B cell (primary cell): ENCODE results near the gene BMPER. TPM values are rescaled to one million over a fixed set of nuclear protein-coding genes. Genes with fewer than 3 reads are reported as not detected.

Experiments
- ATAC-seq: fragments of 200-7000 bp; cut with Tn5 transposase; one replicate; pipeline ENCODE4 v1.10.0; 2021; ENCODE audit warnings: low read depth, mild to moderate bottlenecking, moderate number of reproducible peaks, moderate library complexity
- CTCF ChIA-PET: fragments of 350-600 bp; sonication (Branson Sonifier 250); formaldehyde crosslinking; loops from one replicate; lab custom pipeline; 2021; ENCODE audit warnings: antibody characterized with exemption, inconsistent platforms; lab: Charles Lee
- POLR2A ChIA-PET: fragments of 350-600 bp; sonication (Branson Sonifier 250); formaldehyde crosslinking; loops from one replicate; lab custom pipeline; 2021; ENCODE audit warnings: antibody characterized with exemption; lab: Charles Lee
- DNase-seq: peaks from one replicate; pipeline ENCODE4 v3.0.0; 2013
- H2AFZ ChIP-seq: 2 replicates; pipeline ENCODE4 v1.6.1; 2012; ENCODE audit warnings: mild to moderate bottlenecking, low read depth, low read length; ENCODE audit not compliant: insufficient read depth, poor library complexity, severe bottlenecking
- H3K27ac ChIP-seq, 2 donors: 1 replicate in 1 of 2; 2 replicates in 1 of 2; pipeline ENCODE4 v1.5.1; 2012 to 2013; ENCODE audit warnings: low read length in 2 of 2, mild to moderate bottlenecking in 2 of 2, moderate library complexity in 1 of 2
- H3K27me3 ChIP-seq, 4 experiments: fragments of 200-600 bp in 1 of 4; sonication (generic) in 1 of 4; replicated peaks in 1 of 4; 1 replicate in 2 of 4; 2 replicates in 2 of 4; pipeline versions ENCODE4 v1.6.1 to v1.7.0; 2013 to 2016; ENCODE audit warnings: low read length in 3 of 4, mild to moderate bottlenecking in 2 of 4, mixed read lengths in 1 of 4, moderate library complexity in 1 of 4; ENCODE audit not compliant: insufficient read depth in 4 of 4, control insufficient read depth in 3 of 4; ENCODE audit errors: control extremely low read depth in 1 of 4
- H3K36me3 ChIP-seq, 2 experiments: replicated peaks in 1 of 2; 1 replicate in 1 of 2; 2 replicates in 1 of 2; pipeline versions ENCODE4 v1.6.1 to v1.7.1; 2013; ENCODE audit warnings: low read length in 1 of 2; ENCODE audit not compliant: insufficient read depth in 2 of 2, control insufficient read depth in 1 of 2; ENCODE audit errors: control extremely low read depth in 1 of 2, extremely low read depth in 1 of 2
- H3K4me1 ChIP-seq, 2 donors: fragments of 200-600 bp in 1 of 2; sonication (generic) in 1 of 2; 1 replicate in 1 of 2; 2 replicates in 1 of 2; pipeline versions ENCODE4 v1.5.1 to v1.6.1; 2013 to 2017; ENCODE audit warnings: low read length in 2 of 2; ENCODE audit not compliant: control insufficient read depth in 2 of 2, insufficient read depth in 2 of 2
- H3K4me2 ChIP-seq: replicated peaks from 2 replicates; pipeline ENCODE3; 2012; ENCODE audit warnings: mild to moderate bottlenecking, low read depth, low read length; ENCODE audit not compliant: poor library complexity, severe bottlenecking
- H3K4me3 ChIP-seq, 5 experiments: fragments of 200-600 bp in 1 of 5; sonication (generic) in 1 of 5; 1 replicate in 3 of 5; 2 replicates in 2 of 5; pipeline versions ENCODE4 v1.5.1 to v1.7.0; 2011 to 2016; ENCODE audit warnings: low read length in 4 of 5, mild to moderate bottlenecking in 4 of 5, low read depth in 2 of 5, control low read depth in 1 of 5, moderate library complexity in 1 of 5; ENCODE audit not compliant: insufficient read depth in 1 of 5; ENCODE audit errors: control extremely low read depth in 1 of 5, extremely low read depth in 1 of 5
- H3K79me2 ChIP-seq: fragments of 200-600 bp; sonication (generic); one replicate; pipeline ENCODE4 v1.6.0; 2016; ENCODE audit warnings: low read length; ENCODE audit not compliant: control insufficient read depth, insufficient read depth
- H3K9ac ChIP-seq: fragments of 200-600 bp; sonication (generic); 2 replicates; pipeline ENCODE4 v1.6.1; 2017; ENCODE audit warnings: mild to moderate bottlenecking, low read length, moderate library complexity
- H3K9me3 ChIP-seq, 3 donors: one replicate each; pipeline versions ENCODE4 v1.6.1 to v1.7.1; 2013; ENCODE audit warnings: low read length in 2 of 3; ENCODE audit not compliant: control insufficient read depth in 2 of 3, insufficient read depth in 1 of 3; ENCODE audit errors: control extremely low read depth in 1 of 3
- H4K20me1 ChIP-seq: 2 replicates; pipeline ENCODE4 v1.6.0; 2012; ENCODE audit warnings: mild to moderate bottlenecking, low read length; ENCODE audit not compliant: insufficient read depth, control insufficient read depth, poor library complexity, severe bottlenecking
- H3K27ac Mint-ChIP-seq: one replicate; pipeline ENCODE4 v1.8.0; 2021; ENCODE audit warnings: mixed read lengths
- H3K27me3 Mint-ChIP-seq: one replicate; pipeline ENCODE4 v1.8.0; 2021; ENCODE audit warnings: mixed read lengths
- H3K4me1 Mint-ChIP-seq: one replicate; pipeline ENCODE4 v1.8.0; 2021; ENCODE audit warnings: mixed read lengths
- H3K4me3 Mint-ChIP-seq: one replicate; pipeline ENCODE4 v1.8.0; 2021; ENCODE audit warnings: mixed read lengths
- H3K9me3 Mint-ChIP-seq: one replicate; pipeline ENCODE4 v1.8.0; 2022; ENCODE audit warnings: mixed read lengths; ENCODE audit not compliant: insufficient read depth
- EZH2 ChIP-seq: IDR thresholded peaks from 2 replicates; pipeline ENCODE4 v1.6.1; 2012; ENCODE audit warnings: borderline replicate concordance, low read depth, mild to moderate bottlenecking, moderate library complexity, low read length; ENCODE audit not compliant: insufficient read depth, poor library complexity, severe bottlenecking
- WGBS: methylation state at CpG from one replicate; pipeline ENCODE4 v1.1.5; 2013; ENCODE audit warnings: missing lambda C conversion rate; ENCODE audit not compliant: insufficient coverage; 5-methylcytosine and 5-hydroxymethylcytosine counted together
- intact Hi-C: fragments of 100-400 bp; cut with micrococcal nuclease; formaldehyde crosslinking; loops from one replicate; pipeline ENCODE4 v1.10.0; 2022
- polyA plus RNA-seq: library from polyadenylated mRNA; depleted of rRNA; stranded (reverse); fragments of >200 nt; gene quantifications from 2 replicates; pipeline ENCODE4 v1.2.3, GENCODE V29; 2012
- total RNA-seq, 2 donors: library from RNA; stranded (reverse); fragments of 120-200 nt in 1 of 2; gene quantifications; 1 replicate in 1 of 2; 2 replicates in 1 of 2; pipeline versions ENCODE4 v1.2.3 to v1.2.4, GENCODE V29; 2013 to 2022
- TF ChIP-seq, protein P1 (sequence below): fragments of 200-600 bp; IDR thresholded peaks from one replicate; pipeline ENCODE4 v1.8.0; 2022; ENCODE audit warnings: antibody characterized with exemption, mild to moderate bottlenecking

The BMPER gene
- total and polyA plus RNA-seq, 2 donors (not counting 1 experiment from before 2014, with no cell fraction given): not detected

DNA sequence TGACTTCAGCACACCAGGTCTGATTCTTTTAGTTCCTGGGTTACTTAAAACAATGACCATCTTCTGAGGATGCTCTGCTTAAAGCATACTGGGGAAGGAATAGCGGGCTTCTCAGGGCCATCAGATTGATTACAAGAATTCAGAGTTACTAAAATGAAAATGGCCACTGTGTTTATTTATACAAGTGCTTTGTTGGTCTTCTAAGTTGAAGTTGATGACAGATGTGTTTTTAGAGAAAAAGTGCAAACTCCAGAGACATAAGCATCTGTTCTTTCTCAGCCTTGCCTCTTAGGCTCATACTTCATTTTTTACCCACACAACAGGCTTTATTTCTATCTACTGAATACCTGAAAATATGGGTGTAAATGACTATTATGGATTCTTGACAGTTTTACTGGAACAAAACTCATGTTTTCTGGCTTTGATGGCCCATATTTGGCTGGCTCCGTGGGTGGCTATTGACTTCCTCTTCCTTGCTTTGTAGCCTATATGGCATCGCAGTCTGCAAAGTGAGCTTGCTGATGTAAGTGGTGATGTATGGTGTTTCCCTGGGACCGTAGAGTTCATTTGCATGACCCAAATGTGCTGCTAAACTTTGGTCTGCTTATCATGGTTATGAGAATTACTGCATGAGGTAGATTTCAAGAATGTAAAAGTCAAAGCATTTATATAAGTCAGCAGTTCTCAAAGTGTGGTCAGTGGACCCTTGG, 121.3 kb downstream of the BMPER start:
- Mint-ChIP-seq H3K27me3 (no peaks in the 10 kb centered on the region), H3K9me3 (peaks cover 2% of the 10 kb centered on the region), H3K27ac (no peak overlapping the region), H3K4me3 (no peak overlapping the region), H3K4me1 (no peaks in the 10 kb centered on the region)
- 71% methylated on average over 3 of the region's 4 CpGs for WGBS
- no peak for DNase-seq
- no peaks in the 10 kb centered on the region for H3K4me1 ChIP-seq
- POLR2A ChIA-PET: no interaction called here
- ATAC-seq: no peak
- H3K4me2 ChIP-seq: no peak overlapping the region
- TF ChIP-seq, protein P1, sequence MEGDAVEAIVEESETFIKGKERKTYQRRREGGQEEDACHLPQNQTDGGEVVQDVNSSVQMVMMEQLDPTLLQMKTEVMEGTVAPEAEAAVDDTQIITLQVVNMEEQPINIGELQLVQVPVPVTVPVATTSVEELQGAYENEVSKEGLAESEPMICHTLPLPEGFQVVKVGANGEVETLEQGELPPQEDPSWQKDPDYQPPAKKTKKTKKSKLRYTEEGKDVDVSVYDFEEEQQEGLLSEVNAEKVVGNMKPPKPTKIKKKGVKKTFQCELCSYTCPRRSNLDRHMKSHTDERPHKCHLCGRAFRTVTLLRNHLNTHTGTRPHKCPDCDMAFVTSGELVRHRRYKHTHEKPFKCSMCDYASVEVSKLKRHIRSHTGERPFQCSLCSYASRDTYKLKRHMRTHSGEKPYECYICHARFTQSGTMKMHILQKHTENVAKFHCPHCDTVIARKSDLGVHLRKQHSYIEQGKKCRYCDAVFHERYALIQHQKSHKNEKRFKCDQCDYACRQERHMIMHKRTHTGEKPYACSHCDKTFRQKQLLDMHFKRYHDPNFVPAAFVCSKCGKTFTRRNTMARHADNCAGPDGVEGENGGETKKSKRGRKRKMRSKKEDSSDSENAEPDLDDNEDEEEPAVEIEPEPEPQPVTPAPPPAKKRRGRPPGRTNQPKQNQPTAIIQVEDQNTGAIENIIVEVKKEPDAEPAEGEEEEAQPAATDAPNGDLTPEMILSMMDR: no peak
- TF ChIP-seq EZH2: no peak
- no peak overlapping the region for H3K27ac ChIP-seq
- CTCF ChIA-PET: no interaction called here
- H2AFZ ChIP-seq: no peak overlapping the region
- H3K4me3 ChIP-seq: no peak overlapping the region
- H3K27me3 ChIP-seq: no peaks in the 10 kb centered on the region
- H3K36me3 ChIP-seq: no peaks in the 10 kb centered on the region
- H3K79me2 ChIP-seq: no peaks in the 10 kb centered on the region
- intact Hi-C loops: no loop called here
- H4K20me1 ChIP-seq: no peaks in the 10 kb centered on the region
- H3K9me3 ChIP-seq: no peaks in the 10 kb centered on the region
- H3K9ac ChIP-seq: no peak overlapping the region

DNA sequence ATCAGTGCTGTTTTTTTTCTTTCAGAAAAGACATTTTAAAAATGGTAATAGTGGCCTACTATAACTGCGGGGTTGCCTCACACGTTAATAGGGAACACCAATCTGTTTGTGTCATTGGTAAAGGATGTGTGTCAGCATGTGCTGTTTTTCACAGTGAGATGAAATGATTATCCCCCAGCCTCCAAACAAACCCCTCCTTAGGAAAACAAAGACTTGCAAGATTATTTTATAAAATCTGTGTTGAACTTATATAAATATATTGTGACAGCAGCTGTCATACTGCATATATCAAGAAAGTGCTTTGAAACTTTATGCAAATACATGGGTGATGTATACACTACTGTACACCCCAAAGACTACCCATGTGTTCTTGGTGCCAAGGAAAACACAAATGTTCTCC, 125.8 kb downstream of the BMPER start:
- TF ChIP-seq, protein P1: no peak
- no peak for TF ChIP-seq EZH2
- Mint-ChIP-seq H3K4me3 (no peak overlapping the region), H3K9me3 (peaks cover 2% of the 10 kb centered on the region), H3K4me1 (no peaks in the 10 kb centered on the region), H3K27ac (no peak overlapping the region), H3K27me3 (no peaks in the 10 kb centered on the region)
- no peaks in the 10 kb centered on the region for H4K20me1 ChIP-seq
- DNase-seq (no peak), ATAC-seq (no peak)
- no peak overlapping the region for H3K4me2 ChIP-seq
- POLR2A ChIA-PET: no interaction called here
- H3K27me3 ChIP-seq: no peaks in the 10 kb centered on the region
- no peaks in the 10 kb centered on the region for H3K9me3 ChIP-seq
- no peaks in the 10 kb centered on the region for H3K79me2 ChIP-seq
- no peak overlapping the region for H2AFZ ChIP-seq
- H3K4me1 ChIP-seq: no peaks in the 10 kb centered on the region
- intact Hi-C loops: no loop called here
- H3K9ac ChIP-seq: no peak overlapping the region
- H3K36me3 ChIP-seq: no peaks in the 10 kb centered on the region
- WGBS: no CpG with 5 or more reads among the region's 2 CpGs
- no peak overlapping the region for H3K27ac ChIP-seq
- no peak overlapping the region for H3K4me3 ChIP-seq
- CTCF ChIA-PET: no interaction called here
